GM18907 (cell line): ENCODE results near the gene PMEL.
"Not testable (repeated sequence)": the region's sequence is repeated elsewhere in the genome, so short reads cannot be mapped to it uniquely, and the experiment has no call there.

Experiments used
- ATAC-seq: cut with Tn5 transposase; IDR thresholded peaks from one replicate; pipeline ENCODE4 v1.9.1; 2021; ENCODE audit warnings: mild to moderate bottlenecking, moderate library complexity; ENCODE audit not compliant: unreplicated experiment

The PMEL gene

GRCh38 chr12:55983232-55983842 is 17.5 kb upstream of the PMEL start:
- no peak for ATAC-seq

- ATAC-seq, result peak; percentile 82
Measured at GRCh38 chr12:55982319-55982936, 16.6 kb upstream of the PMEL start.

- ATAC-seq, result not testable (repeated sequence)
Measured at GRCh38 chr12:55981882-55982281, 16.0 kb upstream of the PMEL start.

GRCh38 chr12:55979069-55979468 is 13.2 kb upstream of the PMEL start:
- ATAC-seq, result no peak

- ATAC-seq, result no peak
Measured at GRCh38 chr12:55978393-55978792, 12.6 kb upstream of the PMEL start.

GRCh38 chr12:55974308-55974730 is 8.5 kb upstream of the PMEL start:
- ATAC-seq, result peak; percentile 16

- ATAC-seq, result peak; percentile 95
Measured at GRCh38 chr12:55973599-55974307, 7.9 kb upstream of the PMEL start, which contains the start of gene RAB5B. RAB5B (plus strand) TSS chr12:55974078; CDS start chr12:55986961, 12,883 bp downstream.

- no peak for ATAC-seq
Measured at GRCh38 chr12:55972911-55973598, 7.2 kb upstream of the PMEL start.

- no peak for ATAC-seq
Measured at GRCh38 chr12:55972456-55972855, 6.6 kb upstream of the PMEL start.

GRCh38 chr12:55972042-55972441 is 6.2 kb upstream of the PMEL start:
- no peak for ATAC-seq

GRCh38 chr12:55970775-55971174 is 4.9 kb upstream of the PMEL start:
- ATAC-seq, result no peak

GRCh38 chr12:55969356-55969755 is 3.5 kb upstream of the PMEL start:
- no peak for ATAC-seq

- peak; percentile 92 for ATAC-seq
Measured at GRCh38 chr12:55966408-55967281, 803 bp upstream of the PMEL start, which contains the start of gene CDK2. CDK2 (plus strand) TSS chr12:55966830; CDS start chr12:55967009, 179 bp downstream.

- ATAC-seq, result no peak
Measured at GRCh38 chr12:55965240-55965639, 602 bp downstream of the PMEL start.

- no peak for ATAC-seq
Measured at GRCh38 chr12:55963760-55964159, 2.1 kb downstream of the PMEL start.

- no peak for ATAC-seq
Measured at GRCh38 chr12:55957106-55957859, 8.6 kb downstream of the PMEL start.

GRCh38 chr12:55955800-55956508 is 9.9 kb downstream of the PMEL start:
- no peak for ATAC-seq

- no peak for ATAC-seq
Measured at GRCh38 chr12:55955344-55955743, 10.5 kb downstream of the PMEL start.

GRCh38 chr12:55946553-55946952 is 19.3 kb downstream of the PMEL start:
- ATAC-seq, result no peak
